Dermis microvascular lymphatic vessel endothelial cell (primary cell): Measurements from ENCODE around the gene DNASE1. TPM values are rescaled to one million over a fixed set of nuclear protein-coding genes. Genes with fewer than 3 reads are reported as not detected.

Experiments
- DNase-seq, 2 donors: peaks; one replicate each; pipeline versions ENCODE4 v3.0.0 to v3.0.0-alpha.2; 2010; ENCODE audit warnings: low read depth in 2 of 2
- total RNA-seq: library from RNA; depleted of rRNA; stranded (reverse); fragments of >200 nt; gene quantifications from 2 replicates; pipeline ENCODE4 v1.2.1, GENCODE V29; 2014

Gene DNASE1
- total RNA-seq, 1 donor from 2014 or later: 10.0 TPM

DNA sequence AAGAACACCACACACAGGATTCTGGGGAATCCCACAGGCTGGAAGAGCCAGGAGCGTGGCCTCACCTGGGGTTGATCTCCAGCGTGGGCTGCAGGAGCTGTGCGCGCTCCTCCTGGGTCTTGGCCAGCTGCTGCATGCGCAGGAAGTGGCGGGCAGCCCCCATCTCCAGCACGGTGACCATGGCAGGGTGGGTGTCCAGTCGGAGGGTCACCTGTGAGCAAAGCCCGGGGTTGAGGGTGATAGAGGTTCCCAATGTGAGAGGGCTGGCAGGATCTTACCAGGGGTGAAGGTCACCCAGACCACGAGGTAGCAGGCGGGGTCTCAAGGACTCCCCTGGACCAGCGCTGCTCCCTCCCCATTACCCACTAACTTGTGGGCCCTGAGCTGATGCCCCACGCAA is 7.4 kb downstream of the DNASE1 start:
- DNase-seq: no peak

DNA sequence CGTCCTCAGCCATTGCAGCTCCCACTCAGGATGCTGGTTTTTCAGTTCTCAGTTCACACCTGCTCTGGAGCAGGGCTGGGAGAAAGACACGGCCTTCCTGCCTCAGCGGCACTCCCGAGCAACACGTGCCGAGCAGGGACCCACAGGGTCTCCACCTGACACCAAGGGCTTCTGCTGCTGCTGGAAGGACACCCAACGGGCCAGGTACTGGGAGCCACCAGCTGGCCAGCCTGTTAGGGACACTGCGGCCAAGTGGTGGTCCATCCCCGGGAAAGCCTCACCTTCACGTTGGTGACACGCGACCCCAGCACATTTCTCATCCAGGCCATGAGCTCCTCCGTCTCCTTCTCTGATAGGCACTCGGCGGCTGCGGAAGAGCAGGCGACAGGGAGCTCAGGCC is 8.1 kb downstream of the DNASE1 start:
- no peak for DNase-seq

DNA sequence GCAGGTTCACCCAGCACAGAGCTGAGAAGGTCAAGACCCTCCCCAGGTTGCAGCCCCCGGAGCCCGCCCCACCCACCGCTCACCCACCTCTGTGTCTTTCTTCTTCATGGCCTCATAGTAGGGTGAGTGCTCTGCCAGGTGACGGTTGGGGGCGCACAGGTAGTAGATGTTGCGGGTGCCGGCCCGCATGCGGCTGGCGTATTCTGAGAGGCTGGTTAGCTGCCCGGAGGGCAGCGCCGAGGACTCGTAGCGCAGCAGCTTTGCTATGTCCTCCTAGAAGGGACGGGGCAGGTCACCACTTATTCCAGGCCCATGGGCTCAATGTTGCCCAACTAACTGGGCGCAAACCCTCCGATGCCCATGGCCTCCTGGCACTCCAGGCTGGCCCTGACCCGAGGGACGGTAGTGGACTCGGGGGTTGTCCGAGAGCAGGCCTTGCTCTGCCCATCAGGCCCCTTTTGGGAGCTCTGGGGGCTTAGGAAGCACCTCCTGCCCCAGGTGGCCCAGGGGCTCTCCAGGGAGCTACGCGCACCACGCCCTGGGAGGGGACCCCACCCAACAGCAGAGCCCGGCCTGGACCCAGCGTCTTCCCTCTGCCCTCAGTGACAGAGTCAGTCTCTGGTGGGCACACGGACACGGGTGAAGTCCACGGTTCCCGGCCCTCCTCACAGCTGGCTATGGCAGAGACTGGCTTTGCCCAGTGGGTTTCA is 9.9 kb downstream of the DNASE1 start:
- no peak for DNase-seq

DNA sequence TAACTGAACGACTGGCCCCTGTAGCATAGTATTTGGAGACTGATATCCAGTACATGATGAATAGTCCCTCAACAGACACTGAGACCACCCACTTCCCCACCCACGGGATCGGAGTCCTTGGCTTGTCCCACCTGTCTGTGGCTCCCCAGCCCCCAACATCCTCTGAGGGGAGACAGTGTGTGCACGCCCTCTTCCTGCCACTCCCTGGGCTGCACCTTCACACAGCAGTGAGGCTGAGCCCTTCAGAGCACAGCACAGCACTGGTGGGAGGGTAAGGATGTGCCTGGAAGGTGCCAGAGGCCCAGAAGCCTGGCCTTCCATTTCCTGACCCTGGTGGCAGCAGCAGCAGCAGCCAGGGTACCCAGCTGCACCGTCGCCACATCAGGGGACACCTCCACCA is 11.0 kb downstream of the DNASE1 start:
- DNase-seq: no peak

GRCh38 chr16:3668626-3669025 is 14.1 kb downstream of the DNASE1 start:
- DNase-seq: no peak

DNA sequence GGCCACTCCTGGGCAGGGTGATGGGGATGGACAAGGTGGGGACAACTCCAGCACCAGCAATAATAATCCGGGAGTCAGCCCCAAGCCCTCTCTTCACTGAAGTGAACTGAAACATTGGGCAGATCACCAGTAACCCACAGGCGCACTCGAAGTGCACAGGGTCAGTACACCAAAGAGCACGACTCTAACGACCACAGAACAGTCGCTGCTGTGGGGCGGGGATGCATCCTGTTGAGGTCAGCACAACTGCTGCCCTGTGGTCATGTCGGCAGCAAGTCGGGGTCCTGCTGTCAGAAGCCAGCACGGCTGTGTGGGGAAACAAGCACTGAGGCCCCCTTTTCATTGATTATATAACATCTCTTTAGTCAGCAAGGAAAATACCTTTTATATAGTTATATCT is 14.6 kb downstream of the DNASE1 start:
- DNase-seq: no peak

- DNase-seq: no peak
Measured at GRCh38 chr16:3670711-3671110, 16.2 kb downstream of the DNASE1 start.

GRCh38 chr16:3671424-3671823 is 16.9 kb downstream of the DNASE1 start:
- DNase-seq: no peak

- no peak for DNase-seq
Measured at GRCh38 chr16:3672571-3673041, 18.1 kb downstream of the DNASE1 start.

DNA sequence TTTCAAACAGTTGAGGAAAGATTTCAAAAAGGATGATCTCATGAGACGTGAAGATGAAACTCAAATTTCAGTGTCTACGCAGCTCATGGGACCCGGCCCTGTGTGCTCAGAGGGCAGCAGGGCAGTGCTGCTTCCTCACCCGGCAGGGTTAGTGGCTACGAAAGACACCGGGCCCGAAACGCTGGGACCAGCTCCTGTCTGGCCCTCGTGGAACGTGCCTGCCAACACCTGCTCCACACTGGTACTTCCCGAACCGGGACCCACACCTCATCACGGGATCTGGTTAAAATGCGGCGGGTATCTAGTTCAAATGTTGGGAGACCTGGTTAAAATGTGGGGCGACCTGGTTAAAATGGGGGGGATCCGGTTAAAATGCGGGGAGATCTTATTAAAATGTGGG is 18.7 kb downstream of the DNASE1 start:
- no peak for DNase-seq

GRCh38 chr16:3673676-3674377 is 19.3 kb downstream of the DNASE1 start:
- DNase-seq: no peak

- DNase-seq: no peak
Measured at GRCh38 chr16:3674513-3675295, 20.2 kb downstream of the DNASE1 start.

- no peak for DNase-seq
Measured at GRCh38 chr16:3675601-3676130, 21.2 kb downstream of the DNASE1 start.

DNA sequence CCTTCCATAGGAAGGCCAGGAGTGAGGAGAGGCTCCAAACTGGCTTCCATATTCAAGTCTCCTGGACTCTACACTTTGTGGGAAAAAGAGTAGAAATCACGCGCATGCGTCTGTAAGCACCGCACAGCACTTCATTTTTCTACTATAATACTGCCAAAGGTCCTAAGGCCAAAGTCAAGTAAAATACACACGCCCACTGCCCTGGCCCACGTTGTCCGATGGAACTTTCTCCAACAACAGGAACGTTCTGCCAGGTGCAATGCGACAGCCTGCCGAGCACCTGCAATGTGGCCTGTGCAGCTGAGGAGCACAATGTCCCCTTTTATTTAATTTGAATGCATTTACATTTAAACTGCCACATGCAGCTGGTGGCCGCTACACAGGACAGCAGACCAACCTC is 23.5 kb downstream of the DNASE1 start:
- DNase-seq: no peak

- no peak for DNase-seq
Measured at GRCh38 chr16:3681206-3681605, 26.7 kb downstream of the DNASE1 start.

GRCh38 chr16:3687021-3687420 is 32.5 kb downstream of the DNASE1 start:
- no peak for DNase-seq

GRCh38 chr16:3687792-3688191 is 33.3 kb downstream of the DNASE1 start:
- DNase-seq: peak; percentile 53 to 70

DNA sequence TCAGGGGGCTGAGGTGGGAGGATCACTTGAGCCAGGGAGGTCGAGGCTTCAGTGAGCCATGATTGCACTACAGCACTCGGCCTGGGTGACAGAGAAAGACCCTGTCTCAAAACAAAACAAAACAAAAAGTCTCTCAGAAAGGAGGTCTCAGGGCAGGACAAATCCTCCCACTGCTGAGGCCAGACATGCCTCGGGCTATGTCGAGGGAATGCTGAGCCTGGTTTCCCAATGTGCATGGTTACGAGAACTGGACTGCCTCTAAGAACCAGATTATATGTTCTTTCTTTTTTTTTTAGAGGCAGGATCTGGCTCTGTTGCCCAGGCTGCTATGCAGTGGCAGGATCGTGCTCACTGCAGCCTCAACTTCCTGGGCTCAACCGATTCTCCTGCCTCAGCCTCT is 35.2 kb downstream of the DNASE1 start:
- no peak for DNase-seq

- DNase-seq: peak; percentile 83 to 91
Measured at GRCh38 chr16:3690470-3690928, 36.0 kb downstream of the DNASE1 start.

DNA sequence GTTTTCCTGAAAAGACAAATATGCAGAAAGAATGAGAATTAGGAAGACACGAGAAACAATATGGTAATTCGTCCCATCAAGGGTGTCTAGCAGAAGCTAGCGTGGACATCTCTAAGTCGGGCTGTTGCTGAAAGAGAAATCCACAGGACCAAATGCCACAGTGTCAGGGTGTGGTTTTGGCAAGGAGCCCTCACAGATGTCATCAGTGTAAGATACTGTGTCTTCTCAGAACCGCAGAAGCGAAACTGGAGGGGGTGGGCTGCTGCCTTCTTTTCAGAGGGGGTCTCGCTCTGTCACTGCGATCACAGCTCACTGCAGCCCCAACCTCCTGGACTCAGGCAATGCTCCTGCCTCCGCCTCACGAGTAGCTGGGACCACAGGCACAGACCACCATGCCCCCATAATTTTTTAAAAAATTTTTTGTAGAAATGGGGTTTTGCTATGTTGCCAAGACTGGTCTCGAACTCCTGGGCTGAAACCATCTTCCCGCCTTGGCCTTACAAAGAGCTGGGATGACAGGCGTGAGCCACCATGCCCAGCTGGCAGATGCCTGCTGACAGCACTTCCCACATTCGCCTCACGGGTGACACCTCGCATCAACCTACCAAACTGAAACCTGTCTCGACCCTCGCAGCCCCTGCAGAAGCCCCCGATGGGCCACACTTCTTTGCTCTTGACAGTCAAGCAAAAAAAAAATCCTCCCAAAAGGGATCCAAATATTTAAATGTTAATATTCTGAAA is 36.7 kb downstream of the DNASE1 start:
- DNase-seq: no peak

DNA sequence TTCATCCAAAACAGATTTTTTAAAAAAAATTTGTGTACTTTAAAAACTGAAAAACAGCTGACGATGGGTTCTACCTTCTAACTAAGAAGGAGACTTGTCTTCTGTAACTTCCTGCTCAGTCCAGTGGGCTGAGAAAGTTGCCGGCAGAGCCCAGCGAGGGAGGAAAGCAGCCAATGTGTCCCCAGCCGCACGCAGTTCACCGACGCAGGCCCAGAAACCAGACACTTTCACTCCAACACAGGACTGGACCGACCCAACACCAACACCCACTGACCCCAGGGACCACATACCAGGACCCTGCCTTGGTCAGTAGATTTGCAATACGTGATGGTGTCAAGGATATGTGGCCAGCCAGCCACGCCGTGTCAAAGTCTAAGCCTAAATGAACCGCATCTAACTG is 37.3 kb downstream of the DNASE1 start:
- DNase-seq: no peak
